WTC11 (cell line): ENCODE data around the gene PEX19. TPM values are rescaled to one million over a fixed set of nuclear protein-coding genes. Genes with fewer than 3 reads are reported as not detected.

Experiments
- ATAC-seq: fragments of 200-7000 bp; cut with Tn5 transposase; 2 replicates; pipeline ENCODE4 v1.10.0; 2021; ENCODE audit warnings: mild to moderate bottlenecking, moderate library complexity
- CTCF ChIA-PET: fragments of 300-600 bp; sonication (Branson Sonifier 250); formaldehyde crosslinking; loops from one replicate; lab custom pipeline; 2021; ENCODE audit warnings: antibody characterized with exemption; lab: Charles Lee
- POLR2A ChIA-PET: fragments of 350-600 bp; sonication (Branson Sonifier 250); formaldehyde crosslinking; loops from one replicate; lab custom pipeline; 2021; ENCODE audit warnings: antibody characterized with exemption; lab: Charles Lee
- DNase-seq: peaks from one replicate; pipeline ENCODE4 v3.0.0; 2021; ENCODE audit warnings: low spot score
- H3K27ac Mint-ChIP-seq: 2 replicates; pipeline ENCODE4 v1.8.0; 2021; ENCODE audit warnings: mixed read lengths
- H3K27me3 Mint-ChIP-seq: 2 replicates; pipeline ENCODE4 v1.8.0; 2021; ENCODE audit warnings: low read depth, mild to moderate bottlenecking, moderate library complexity, mixed read lengths
- H3K36me3 Mint-ChIP-seq: 2 replicates; pipeline ENCODE4 v1.8.0; 2021; ENCODE audit warnings: mixed read lengths
- H3K4me1 Mint-ChIP-seq: 2 replicates; pipeline ENCODE4 v1.8.0; 2022; ENCODE audit warnings: mixed read lengths
- H3K4me3 Mint-ChIP-seq: 2 replicates; pipeline ENCODE4 v1.8.0; 2021; ENCODE audit warnings: mild to moderate bottlenecking, moderate library complexity, mixed read lengths
- H3K9me3 Mint-ChIP-seq: 2 replicates; pipeline ENCODE4 v1.8.0; 2021; ENCODE audit warnings: mixed read lengths
- CBFB ChIP-seq: sonication (generic); formaldehyde crosslinking; IDR thresholded peaks from 2 replicates; pipeline ENCODE4 v1.8.1; 2022; ENCODE audit warnings: mild to moderate bottlenecking, low read depth, missing genetic modification reagents
- ELF4 ChIP-seq: sonication (generic); formaldehyde crosslinking; IDR thresholded peaks from 2 replicates; pipeline ENCODE4 v1.8.1; 2022; ENCODE audit warnings: low read depth, mild to moderate bottlenecking, moderate library complexity, missing genetic modification reagents
- ETV6 ChIP-seq: sonication (generic); formaldehyde crosslinking; IDR thresholded peaks from 2 replicates; pipeline ENCODE4 v1.8.1; 2022; ENCODE audit warnings: mild to moderate bottlenecking, missing genetic modification reagents
- FOXP4 ChIP-seq: sonication (generic); formaldehyde crosslinking; IDR thresholded peaks from 2 replicates; pipeline ENCODE4 v1.8.0; 2022; ENCODE audit warnings: mild to moderate bottlenecking, missing genetic modification reagents
- GABPB1 ChIP-seq: sonication (generic); formaldehyde crosslinking; IDR thresholded peaks from 2 replicates; pipeline ENCODE4 v1.8.1; 2023; ENCODE audit warnings: mild to moderate bottlenecking, missing genetic modification reagents
- GTF2I ChIP-seq: fragments of 250-450 bp; sonication (Bioruptor Pico); conservative IDR thresholded peaks from 2 replicates; pipeline ENCODE4 v1.4.0; 2021; ENCODE audit warnings: mild to moderate bottlenecking
- KAT7 ChIP-seq: sonication (generic); formaldehyde crosslinking; IDR thresholded peaks from 2 replicates; pipeline ENCODE4 v1.8.1; 2023; ENCODE audit warnings: missing genetic modification reagents, mild to moderate bottlenecking, borderline replicate concordance
- MXD4 ChIP-seq: fragments of 250-450 bp; sonication (Bioruptor Pico); IDR thresholded peaks from 2 replicates; pipeline ENCODE4 v1.8.0; 2021; ENCODE audit warnings: mild to moderate bottlenecking, moderate library complexity, borderline replicate concordance
- NFE2L1 ChIP-seq: sonication (generic); formaldehyde crosslinking; IDR thresholded peaks from 2 replicates; pipeline ENCODE4 v1.8.1; 2023; ENCODE audit warnings: missing genetic modification reagents
- NR1H2 ChIP-seq: sonication (generic); formaldehyde crosslinking; IDR thresholded peaks from 2 replicates; pipeline ENCODE4 v1.9.0; 2021; ENCODE audit warnings: mild to moderate bottlenecking, moderate library complexity, missing genetic modification reagents
- NR3C1 ChIP-seq: sonication (generic); formaldehyde crosslinking; conservative IDR thresholded peaks from 2 replicates; pipeline ENCODE4 v1.8.1; 2023; ENCODE audit warnings: low read depth, mild to moderate bottlenecking, missing genetic modification reagents
- SP1 ChIP-seq: sonication (generic); formaldehyde crosslinking; conservative IDR thresholded peaks from 2 replicates; pipeline ENCODE4 v1.8.1; 2022; ENCODE audit warnings: missing genetic modification reagents
- TEAD1 ChIP-seq: sonication (generic); formaldehyde crosslinking; IDR thresholded peaks from 2 replicates; pipeline ENCODE4 v1.8.0; 2022; ENCODE audit warnings: mild to moderate bottlenecking, missing genetic modification reagents
- TP53 ChIP-seq: sonication (generic); formaldehyde crosslinking; IDR thresholded peaks from 2 replicates; pipeline ENCODE4 v1.8.1; 2023; ENCODE audit warnings: mild to moderate bottlenecking, missing genetic modification reagents
- ZNF138 ChIP-seq: sonication (generic); formaldehyde crosslinking; conservative IDR thresholded peaks from 2 replicates; pipeline ENCODE4 v1.8.1; 2022; ENCODE audit warnings: mild to moderate bottlenecking, moderate library complexity, missing genetic modification reagents
- total RNA-seq: library from RNA; stranded (reverse); gene quantifications from 3 replicates; pipeline ENCODE4 v1.2.3, GENCODE V29; 2021
- TF ChIP-seq, protein P1 (sequence below): sonication (generic); formaldehyde crosslinking; IDR thresholded peaks from 2 replicates; pipeline ENCODE4 v1.8.0; 2023; ENCODE audit warnings: missing genetic modification reagents, mild to moderate bottlenecking, borderline replicate concordance
- TF ChIP-seq, protein P2 (sequence below): fragments of 250-450 bp; sonication (Bioruptor Pico); IDR thresholded peaks from 2 replicates; pipeline ENCODE4 v1.9.0; 2021; ENCODE audit warnings: mild to moderate bottlenecking, borderline replicate concordance
- TF ChIP-seq, protein P3 (sequence below): fragments of 250-450 bp; sonication (Bioruptor Pico); conservative IDR thresholded peaks from 2 replicates; pipeline ENCODE4 v1.9.0; 2021; ENCODE audit warnings: mild to moderate bottlenecking

PEX19 gene
- total RNA-seq, 1 experiment from 2014 or later = 85.2 TPM

GRCh38 chr1:160264795-160265307 is 20.1 kb downstream of the PEX19 start:
- no peaks in the 10 kb centered on the region for H3K36me3 Mint-ChIP-seq
- CTCF ChIA-PET = interaction anchor here (2.2 to 8.9 kb wide), 2 partner anchors 13 to 26 kb away, joined by 13 to 60 read pairs; no protein-coding TSS in a partner anchor

DNA sequence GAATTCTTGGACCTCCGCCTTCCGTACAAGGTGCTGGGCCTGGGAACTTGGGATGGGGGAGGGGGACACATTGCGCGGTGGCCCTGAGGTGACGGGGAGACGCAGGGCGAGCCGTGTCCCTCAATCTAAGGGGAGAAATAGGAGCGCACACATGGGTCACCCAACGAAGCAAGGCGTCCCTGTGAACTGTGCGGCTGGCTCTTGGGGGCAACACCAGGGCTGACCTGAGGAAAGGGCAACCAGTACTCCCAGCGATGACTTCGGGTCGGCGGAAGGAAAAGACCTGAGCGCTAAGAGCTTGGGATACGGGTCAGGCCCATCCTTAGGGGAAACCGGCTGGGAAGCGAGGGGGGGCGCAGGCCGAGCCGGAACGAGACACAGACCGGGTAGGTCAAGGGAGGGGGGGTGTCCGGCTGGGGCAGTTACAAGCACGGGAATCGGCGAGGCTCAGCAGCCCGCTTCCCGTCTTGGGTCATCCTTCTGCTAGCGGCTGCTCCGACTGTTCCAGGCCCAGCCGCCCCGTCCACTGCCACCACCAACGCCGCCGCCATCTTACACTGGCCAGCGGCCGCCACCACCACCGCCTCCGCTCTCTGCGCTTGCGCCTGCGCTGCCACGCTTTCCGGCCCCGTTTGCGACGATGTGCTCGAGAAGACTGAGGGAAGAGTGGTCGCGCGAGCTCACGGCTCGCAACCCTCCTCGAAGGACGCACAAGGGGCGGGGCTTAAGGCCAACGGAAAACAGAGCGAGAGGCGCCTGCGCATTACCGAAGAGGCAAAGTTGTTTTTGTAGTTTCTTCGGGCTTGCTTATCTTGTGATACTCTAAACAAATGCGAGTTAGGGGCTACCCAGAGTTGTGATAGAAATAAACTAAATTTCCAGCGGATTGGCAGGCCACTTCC is 22.8 kb downstream of the PEX19 start, which contains the start of gene DCAF8:
TSS of gene DCAF8 (minus strand) at position 657 of the 902 bp plus-strand sequence. CDS start 18,541 bp downstream, outside the sequence.
- CTCF ChIA-PET = interaction anchor here (0.6 to 8.9 kb wide), 14 partner anchors 10 to 343 kb away, joined by 3 to 60 read pairs (median 4); partner anchors contain the start of gene PEX19
- Mint-ChIP-seq H3K36me3 (peaks cover 6% of the 10 kb centered on the region), H3K27me3 (peaks cover 7% of the 10 kb centered on the region; the same call in 1 of the 2 replicates), H3K9me3 (no peaks in the 10 kb centered on the region), H3K27ac (peak within 1 kb of the TSS; percentile 99), H3K4me3 (peak within 1 kb of the TSS; percentile 98), H3K4me1 (peaks cover 32% of the 10 kb centered on the region)
- DNase-seq = peak; percentile 99
- ATAC-seq = peak; percentile 96
- POLR2A ChIA-PET = interaction anchor here (0.5 to 1.8 kb wide), 7 partner anchors 10 to 164 kb away, joined by 3 to 12 read pairs (median 3); partner anchors contain the start of genes IGSF8 and PEX19
- TF ChIP-seq MXD4 (CRISPR knock-in tag) (no peak), ZNF138 (CRISPR knock-in tag) (no peak; the same call in 1 of the 2 replicates), GTF2I (CRISPR knock-in tag) (no peak), CBFB (CRISPR knock-in tag) (no peak), TEAD1 (peak; percentile 82), KAT7 (CRISPR knock-in tag) (0 out of 2 replicates have a peak, but pooled peaks have one; percentile 66), ETV6 (peak; percentile 87), SP1 (CRISPR knock-in tag) (peak; percentile 95), TP53 (CRISPR knock-in tag) (peak; percentile 63; the same call in 1 of the 2 replicates), NFE2L1 (CRISPR knock-in tag) (0 out of 2 replicates have a peak, but pooled peaks have one; percentile 56), FOXP4 (CRISPR knock-in tag) (no peak), NR1H2 (CRISPR knock-in tag) (no peak; the same call in 1 of the 2 replicates), ELF4 (CRISPR knock-in tag) (no peak)
- TF ChIP-seq, protein P1, sequence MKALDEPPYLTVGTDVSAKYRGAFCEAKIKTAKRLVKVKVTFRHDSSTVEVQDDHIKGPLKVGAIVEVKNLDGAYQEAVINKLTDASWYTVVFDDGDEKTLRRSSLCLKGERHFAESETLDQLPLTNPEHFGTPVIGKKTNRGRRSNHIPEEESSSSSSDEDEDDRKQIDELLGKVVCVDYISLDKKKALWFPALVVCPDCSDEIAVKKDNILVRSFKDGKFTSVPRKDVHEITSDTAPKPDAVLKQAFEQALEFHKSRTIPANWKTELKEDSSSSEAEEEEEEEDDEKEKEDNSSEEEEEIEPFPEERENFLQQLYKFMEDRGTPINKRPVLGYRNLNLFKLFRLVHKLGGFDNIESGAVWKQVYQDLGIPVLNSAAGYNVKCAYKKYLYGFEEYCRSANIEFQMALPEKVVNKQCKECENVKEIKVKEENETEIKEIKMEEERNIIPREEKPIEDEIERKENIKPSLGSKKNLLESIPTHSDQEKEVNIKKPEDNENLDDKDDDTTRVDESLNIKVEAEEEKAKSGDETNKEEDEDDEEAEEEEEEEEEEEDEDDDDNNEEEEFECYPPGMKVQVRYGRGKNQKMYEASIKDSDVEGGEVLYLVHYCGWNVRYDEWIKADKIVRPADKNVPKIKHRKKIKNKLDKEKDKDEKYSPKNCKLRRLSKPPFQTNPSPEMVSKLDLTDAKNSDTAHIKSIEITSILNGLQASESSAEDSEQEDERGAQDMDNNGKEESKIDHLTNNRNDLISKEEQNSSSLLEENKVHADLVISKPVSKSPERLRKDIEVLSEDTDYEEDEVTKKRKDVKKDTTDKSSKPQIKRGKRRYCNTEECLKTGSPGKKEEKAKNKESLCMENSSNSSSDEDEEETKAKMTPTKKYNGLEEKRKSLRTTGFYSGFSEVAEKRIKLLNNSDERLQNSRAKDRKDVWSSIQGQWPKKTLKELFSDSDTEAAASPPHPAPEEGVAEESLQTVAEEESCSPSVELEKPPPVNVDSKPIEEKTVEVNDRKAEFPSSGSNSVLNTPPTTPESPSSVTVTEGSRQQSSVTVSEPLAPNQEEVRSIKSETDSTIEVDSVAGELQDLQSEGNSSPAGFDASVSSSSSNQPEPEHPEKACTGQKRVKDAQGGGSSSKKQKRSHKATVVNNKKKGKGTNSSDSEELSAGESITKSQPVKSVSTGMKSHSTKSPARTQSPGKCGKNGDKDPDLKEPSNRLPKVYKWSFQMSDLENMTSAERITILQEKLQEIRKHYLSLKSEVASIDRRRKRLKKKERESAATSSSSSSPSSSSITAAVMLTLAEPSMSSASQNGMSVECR (CRISPR knock-in tag) = peak; percentile 78; the same call in 1 of the 2 replicates
- TF ChIP-seq, protein P2, sequence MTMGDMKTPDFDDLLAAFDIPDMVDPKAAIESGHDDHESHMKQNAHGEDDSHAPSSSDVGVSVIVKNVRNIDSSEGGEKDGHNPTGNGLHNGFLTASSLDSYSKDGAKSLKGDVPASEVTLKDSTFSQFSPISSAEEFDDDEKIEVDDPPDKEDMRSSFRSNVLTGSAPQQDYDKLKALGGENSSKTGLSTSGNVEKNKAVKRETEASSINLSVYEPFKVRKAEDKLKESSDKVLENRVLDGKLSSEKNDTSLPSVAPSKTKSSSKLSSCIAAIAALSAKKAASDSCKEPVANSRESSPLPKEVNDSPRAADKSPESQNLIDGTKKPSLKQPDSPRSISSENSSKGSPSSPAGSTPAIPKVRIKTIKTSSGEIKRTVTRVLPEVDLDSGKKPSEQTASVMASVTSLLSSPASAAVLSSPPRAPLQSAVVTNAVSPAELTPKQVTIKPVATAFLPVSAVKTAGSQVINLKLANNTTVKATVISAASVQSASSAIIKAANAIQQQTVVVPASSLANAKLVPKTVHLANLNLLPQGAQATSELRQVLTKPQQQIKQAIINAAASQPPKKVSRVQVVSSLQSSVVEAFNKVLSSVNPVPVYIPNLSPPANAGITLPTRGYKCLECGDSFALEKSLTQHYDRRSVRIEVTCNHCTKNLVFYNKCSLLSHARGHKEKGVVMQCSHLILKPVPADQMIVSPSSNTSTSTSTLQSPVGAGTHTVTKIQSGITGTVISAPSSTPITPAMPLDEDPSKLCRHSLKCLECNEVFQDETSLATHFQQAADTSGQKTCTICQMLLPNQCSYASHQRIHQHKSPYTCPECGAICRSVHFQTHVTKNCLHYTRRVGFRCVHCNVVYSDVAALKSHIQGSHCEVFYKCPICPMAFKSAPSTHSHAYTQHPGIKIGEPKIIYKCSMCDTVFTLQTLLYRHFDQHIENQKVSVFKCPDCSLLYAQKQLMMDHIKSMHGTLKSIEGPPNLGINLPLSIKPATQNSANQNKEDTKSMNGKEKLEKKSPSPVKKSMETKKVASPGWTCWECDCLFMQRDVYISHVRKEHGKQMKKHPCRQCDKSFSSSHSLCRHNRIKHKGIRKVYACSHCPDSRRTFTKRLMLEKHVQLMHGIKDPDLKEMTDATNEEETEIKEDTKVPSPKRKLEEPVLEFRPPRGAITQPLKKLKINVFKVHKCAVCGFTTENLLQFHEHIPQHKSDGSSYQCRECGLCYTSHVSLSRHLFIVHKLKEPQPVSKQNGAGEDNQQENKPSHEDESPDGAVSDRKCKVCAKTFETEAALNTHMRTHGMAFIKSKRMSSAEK (CRISPR knock-in tag) = no peak

More at GRCh38 chr1:160264795-160265307, 20.1 kb downstream of the PEX19 start:
- no peak overlapping the region for H3K4me3 Mint-ChIP-seq
- POLR2A ChIA-PET = no interaction called here
- no peak for DNase-seq
- 0 out of 2 replicates have a peak, but pooled peaks cover 3% of the 10 kb centered on the region for H3K9me3 Mint-ChIP-seq
- H3K4me1 Mint-ChIP-seq = peaks cover 17% of the 10 kb centered on the region
- H3K27ac Mint-ChIP-seq = no peak overlapping the region
- TF ChIP-seq GABPB1 (no peak), NR3C1 (CRISPR knock-in tag) (no peak)
- TF ChIP-seq, protein P3, sequence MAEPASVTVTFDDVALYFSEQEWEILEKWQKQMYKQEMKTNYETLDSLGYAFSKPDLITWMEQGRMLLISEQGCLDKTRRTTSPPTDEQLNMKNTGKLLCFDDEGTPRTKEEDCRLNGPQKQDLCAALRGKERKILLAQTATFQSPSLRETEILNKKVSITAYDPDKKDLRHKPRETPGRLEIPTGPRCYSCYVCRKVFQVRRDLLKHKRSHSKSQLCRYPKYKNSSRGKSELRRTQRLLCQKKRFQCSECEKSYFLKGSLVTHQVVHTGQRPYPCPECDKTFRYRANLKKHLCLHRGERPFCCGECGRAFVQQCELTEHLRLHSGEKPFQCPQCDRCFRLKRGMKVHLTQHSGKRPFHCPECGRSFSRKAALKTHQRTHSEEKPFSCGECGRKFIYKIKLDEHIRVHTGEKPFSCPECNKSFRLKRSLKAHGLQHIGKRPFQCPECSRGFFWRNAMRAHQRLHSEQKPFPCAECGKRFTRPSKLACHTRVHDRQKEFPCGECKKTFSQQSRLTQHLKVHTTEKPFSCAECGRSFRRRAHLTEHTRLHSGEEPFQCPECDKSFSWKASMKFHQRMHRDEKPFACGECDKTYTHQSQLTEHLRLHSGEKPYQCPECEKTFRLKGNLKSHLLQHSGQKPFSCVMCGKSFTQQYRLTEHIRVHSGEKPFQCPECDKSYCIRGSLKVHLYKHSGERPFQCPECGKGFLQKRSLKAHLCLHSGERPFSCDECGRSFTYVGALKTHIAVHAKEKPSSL (CRISPR knock-in tag) = no peak
- H3K27me3 Mint-ChIP-seq = peaks cover 13% of the 10 kb centered on the region; the same call in 1 of the 2 replicates
- ATAC-seq = no peak
